ENCODE results near the gene TBC1D14.

DNA sequence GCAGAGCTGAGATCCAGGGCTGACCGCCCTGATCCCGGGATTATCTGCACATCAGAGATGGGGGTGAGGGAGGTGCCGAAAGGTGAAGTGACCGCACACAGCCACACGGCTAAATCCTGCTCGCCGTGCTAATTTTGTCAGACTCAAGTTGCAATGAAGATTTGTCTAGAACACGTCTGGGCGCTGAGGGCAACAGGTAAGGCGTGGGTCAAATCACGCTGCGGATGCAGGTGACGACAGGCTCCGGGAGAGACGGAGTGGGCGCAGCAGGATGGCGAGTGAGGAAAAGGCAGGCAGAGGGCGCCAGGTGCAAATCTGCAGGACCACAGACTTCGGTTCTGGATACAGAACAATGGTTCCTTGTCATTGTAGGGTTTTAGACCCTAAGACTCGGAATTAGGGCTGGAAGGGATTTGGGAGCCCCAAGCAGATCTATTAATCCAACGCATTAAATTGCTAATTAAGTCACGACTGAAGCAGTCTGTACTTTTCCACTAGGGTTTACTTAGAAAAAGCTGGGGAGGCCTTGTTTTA lies 1.9 kb upstream of the TBC1D14 start:
- TF ChIP-seq, protein P1, sequence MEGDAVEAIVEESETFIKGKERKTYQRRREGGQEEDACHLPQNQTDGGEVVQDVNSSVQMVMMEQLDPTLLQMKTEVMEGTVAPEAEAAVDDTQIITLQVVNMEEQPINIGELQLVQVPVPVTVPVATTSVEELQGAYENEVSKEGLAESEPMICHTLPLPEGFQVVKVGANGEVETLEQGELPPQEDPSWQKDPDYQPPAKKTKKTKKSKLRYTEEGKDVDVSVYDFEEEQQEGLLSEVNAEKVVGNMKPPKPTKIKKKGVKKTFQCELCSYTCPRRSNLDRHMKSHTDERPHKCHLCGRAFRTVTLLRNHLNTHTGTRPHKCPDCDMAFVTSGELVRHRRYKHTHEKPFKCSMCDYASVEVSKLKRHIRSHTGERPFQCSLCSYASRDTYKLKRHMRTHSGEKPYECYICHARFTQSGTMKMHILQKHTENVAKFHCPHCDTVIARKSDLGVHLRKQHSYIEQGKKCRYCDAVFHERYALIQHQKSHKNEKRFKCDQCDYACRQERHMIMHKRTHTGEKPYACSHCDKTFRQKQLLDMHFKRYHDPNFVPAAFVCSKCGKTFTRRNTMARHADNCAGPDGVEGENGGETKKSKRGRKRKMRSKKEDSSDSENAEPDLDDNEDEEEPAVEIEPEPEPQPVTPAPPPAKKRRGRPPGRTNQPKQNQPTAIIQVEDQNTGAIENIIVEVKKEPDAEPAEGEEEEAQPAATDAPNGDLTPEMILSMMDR (conservative IDR thresholded peaks at IDR 0.05; ENCODE audit: low read length): peak; percentile 40
- TF ChIP-seq EZH2phosphoT487 (IDR thresholded peaks at IDR 0.05; ENCODE audit: borderline replicate concordance): no peak

All from Loucy (cell line).